HFFc6 (cell line): ENCODE data around the gene HOXA3. TPM values are rescaled to one million over a fixed set of nuclear protein-coding genes. Genes with fewer than 3 reads are reported as not detected.

ENCODE experiments used
- DNase-seq: peaks from one replicate; pipeline ENCODE4 v3.0.0-alpha.2; 2018
- H3K27ac Mint-ChIP-seq: 2 replicates; pipeline ENCODE4 v1.8.0; 2020; ENCODE audit warnings: mild to moderate bottlenecking, mixed read lengths
- H3K27me3 Mint-ChIP-seq: 2 replicates; pipeline ENCODE4 v1.8.0; 2021; ENCODE audit warnings: mild to moderate bottlenecking, moderate library complexity, mixed read lengths; ENCODE audit not compliant: insufficient read depth
- H3K36me3 Mint-ChIP-seq: 2 replicates; pipeline ENCODE4 v1.8.0; 2021; ENCODE audit warnings: low read depth, mixed read lengths
- H3K4me1 Mint-ChIP-seq: 2 replicates; pipeline ENCODE4 v1.8.0; 2020; ENCODE audit warnings: low read depth, mixed read lengths
- H3K4me3 Mint-ChIP-seq: 2 replicates; pipeline ENCODE4 v1.8.0; 2020; ENCODE audit warnings: mild to moderate bottlenecking, moderate library complexity, mixed read lengths
- H3K9me3 Mint-ChIP-seq: 2 replicates; pipeline ENCODE4 v1.8.0; 2020; ENCODE audit warnings: mild to moderate bottlenecking, mixed read lengths
- CTCF ChIP-seq: fragments of 200-600 bp; sonication (generic); IDR thresholded peaks from 2 replicates; pipeline ENCODE4 v1.5.0; 2021; ENCODE audit warnings: antibody characterized with exemption, mild to moderate bottlenecking
- total RNA-seq, 6 experiments: library from RNA; stranded (reverse); fragmentation: NEBNext Ultra II Directional; extraction: Animal tissue kit (Norgen Biotek cat#: 25700); gene quantifications; 2 replicates in 1 of 6; 3 replicates in 5 of 6; pipeline ENCODE4 v1.2.3, GENCODE V29; 2021

HOXA3 gene
- total RNA-seq, 6 experiments from 2014 or later, result 0.33 to 1.9 (median 1.1) TPM

- Mint-ChIP-seq H3K4me3 (no peak overlapping the region), H3K9me3 (no peaks in the 10 kb centered on the region), H3K27ac (peak overlapping the region; percentile 44; the same call in 1 of the 2 replicates), H3K27me3 (no peaks in the 10 kb centered on the region; the same call in none of the 2 replicates), H3K36me3 (peaks cover 10% of the 10 kb centered on the region), H3K4me1 (peaks cover 34% of the 10 kb centered on the region)
- no peak for TF ChIP-seq CTCF
- peak; percentile 41 for DNase-seq
These were observed 18.0 kb downstream of the HOXA3 start for GRCh38 chr7:27134392-27134791.

DNA sequence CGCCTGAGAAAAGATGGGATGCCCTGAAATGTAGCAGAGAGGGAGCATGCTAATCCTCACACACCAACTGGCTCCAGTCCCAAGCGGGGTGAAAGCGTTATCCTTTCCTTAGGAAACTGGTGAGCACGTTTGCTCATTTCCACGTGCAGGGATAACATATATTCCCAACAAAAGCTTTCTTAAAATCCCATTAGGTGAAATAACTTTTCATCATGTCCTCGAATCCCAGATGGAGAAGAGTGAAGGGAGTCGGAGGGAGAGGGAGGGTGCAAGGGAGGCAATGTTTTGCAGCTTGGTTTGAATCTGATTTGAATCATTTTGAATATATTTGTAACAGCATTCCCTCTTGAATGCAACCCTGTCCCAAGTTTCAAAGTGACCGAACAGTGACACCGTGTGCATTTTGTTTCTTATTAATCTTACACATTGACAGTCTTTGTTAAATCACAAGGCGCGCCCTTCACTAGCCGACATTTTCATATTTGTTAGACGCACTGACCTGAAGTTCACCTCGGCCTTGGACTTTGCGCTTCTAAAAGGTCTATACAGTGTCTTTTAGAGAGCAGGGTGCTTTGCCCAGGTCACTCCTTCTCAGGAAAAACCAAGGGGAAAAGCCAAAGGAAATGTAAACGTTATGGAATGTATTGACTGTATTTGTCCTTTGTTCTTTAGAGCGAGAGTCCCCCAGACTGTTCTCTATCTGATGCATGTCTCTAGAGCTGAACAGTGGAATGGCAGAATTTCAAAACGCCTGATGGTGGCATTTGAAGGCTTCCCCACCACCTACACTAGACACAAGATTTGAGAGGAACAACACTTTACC is 18.8 kb downstream of the HOXA3 start:
- Mint-ChIP-seq H3K27me3 (no peaks in the 10 kb centered on the region; the same call in none of the 2 replicates), H3K4me3 (no peak overlapping the region), H3K9me3 (no peaks in the 10 kb centered on the region), H3K27ac (peak overlapping the region; percentile 44; the same call in 1 of the 2 replicates), H3K4me1 (peaks cover 34% of the 10 kb centered on the region), H3K36me3 (peaks cover 14% of the 10 kb centered on the region)
- no peak for DNase-seq
- no peak for TF ChIP-seq CTCF

DNA sequence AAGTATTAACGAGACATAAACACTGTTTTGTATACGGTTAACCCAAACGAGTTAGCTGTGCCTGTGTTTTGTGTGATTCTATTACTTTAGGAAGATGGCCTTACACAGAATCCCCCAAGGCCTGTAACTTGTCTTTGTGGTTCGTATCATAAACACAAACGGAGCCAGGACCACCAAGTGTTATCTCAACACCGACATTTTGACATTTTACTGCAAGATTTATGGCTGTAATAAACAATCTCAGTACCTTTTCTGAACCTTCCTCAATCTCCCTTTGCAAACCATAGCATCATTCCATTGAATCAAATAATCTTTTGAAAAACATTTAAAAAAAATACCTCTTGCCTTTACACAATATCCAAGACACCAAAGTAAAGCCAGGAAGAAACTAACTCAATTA is 19.4 kb downstream of the HOXA3 start:
- Mint-ChIP-seq H3K9me3 (no peaks in the 10 kb centered on the region), H3K27me3 (peaks cover 2% of the 10 kb centered on the region), H3K4me3 (no peak overlapping the region), H3K27ac (no peak overlapping the region), H3K36me3 (peaks cover 17% of the 10 kb centered on the region), H3K4me1 (peaks cover 34% of the 10 kb centered on the region)
- DNase-seq, result no peak
- no peak for TF ChIP-seq CTCF

DNA sequence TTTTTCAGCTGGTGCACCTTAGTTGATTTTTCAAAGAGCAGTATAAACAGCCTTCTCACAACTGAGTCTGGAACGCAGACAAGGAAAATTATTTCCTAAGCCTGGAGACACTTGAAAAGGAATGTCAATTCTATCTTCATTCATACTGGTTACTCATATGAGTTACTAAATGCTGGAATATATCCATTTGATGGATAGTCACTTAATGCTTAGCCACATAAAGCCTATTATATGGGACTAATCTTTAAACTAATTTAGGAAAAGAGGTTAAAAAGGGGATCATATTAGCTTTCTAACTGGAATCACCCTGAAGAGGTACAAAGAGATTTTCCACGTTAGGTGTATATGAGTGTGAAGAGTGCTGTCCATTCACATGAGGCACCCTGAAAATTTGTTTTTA is 20.2 kb downstream of the HOXA3 start:
- H3K4me1 Mint-ChIP-seq, result peaks cover 34% of the 10 kb centered on the region

GRCh38 chr7:27131390-27131819 is 21.0 kb downstream of the HOXA3 start:
- Mint-ChIP-seq H3K4me3 (peak overlapping the region; percentile 85), H3K9me3 (no peaks in the 10 kb centered on the region), H3K27ac (peak overlapping the region; percentile 52), H3K4me1 (peaks cover 34% of the 10 kb centered on the region), H3K27me3 (peaks cover 9% of the 10 kb centered on the region), H3K36me3 (peaks cover 17% of the 10 kb centered on the region)
- no peak for DNase-seq
- TF ChIP-seq CTCF, result no peak

More for the DNA sequence above, 20.2 kb downstream of the HOXA3 start:
- Mint-ChIP-seq H3K27ac (no peak overlapping the region), H3K9me3 (no peaks in the 10 kb centered on the region), H3K36me3 (peaks cover 17% of the 10 kb centered on the region), H3K27me3 (peaks cover 8% of the 10 kb centered on the region), H3K4me3 (no peak overlapping the region; the same call in 1 of the 2 replicates)
- DNase-seq, result no peak
- TF ChIP-seq CTCF, result no peak
